ENCODE measurements around the gene DOCK4.

Gene DOCK4

GRCh38 chr7:112110651-112111050 lies 95.5 kb downstream of the DOCK4 start:
- no peak for DNase-seq (ENCODE audit: low read depth, low spot score)
- Histone ChIP-seq H3K36me3 (ENCODE audit: control insufficient read depth, insufficient read depth, low read length) (no peaks in the 10 kb centered on the region), H3K27ac (ENCODE audit: low read length) (no peak overlapping the region), H3K4me1 (ENCODE audit: control insufficient read depth, insufficient read depth, low read length) (no peaks in the 10 kb centered on the region), H3K27me3 (ENCODE audit: control insufficient read depth, insufficient read depth, low read length) (no peaks in the 10 kb centered on the region), H3K4me3 (ENCODE audit: low read length) (no peak overlapping the region), H3K9me3 (ENCODE audit: control insufficient read depth, insufficient read depth, low read length) (no peaks in the 10 kb centered on the region)
- no CpG with 5 or more reads among the region's 7 CpGs for WGBS (ENCODE audit: insufficient coverage, insufficient read length)

- Histone ChIP-seq H3K4me1 (ENCODE audit: control insufficient read depth, insufficient read depth, low read length) (no peaks in the 10 kb centered on the region), H3K27ac (ENCODE audit: low read length) (no peak overlapping the region), H3K36me3 (ENCODE audit: control insufficient read depth, insufficient read depth, low read length) (no peaks in the 10 kb centered on the region), H3K9me3 (ENCODE audit: control insufficient read depth, insufficient read depth, low read length) (no peaks in the 10 kb centered on the region), H3K4me3 (ENCODE audit: low read length) (no peak overlapping the region), H3K27me3 (ENCODE audit: control insufficient read depth, insufficient read depth, low read length) (no peaks in the 10 kb centered on the region)
- no peak for DNase-seq (ENCODE audit: low read depth, low spot score)
- no CpG with 5 or more reads among the region's 2 CpGs for WGBS (ENCODE audit: insufficient coverage, insufficient read length)
Observed at GRCh38 chr7:112110175-112110574, 96.0 kb downstream of the DOCK4 start.

- Histone ChIP-seq H3K27me3 (ENCODE audit: control insufficient read depth, insufficient read depth, low read length) (no peaks in the 10 kb centered on the region), H3K9me3 (ENCODE audit: control insufficient read depth, insufficient read depth, low read length) (no peaks in the 10 kb centered on the region), H3K4me1 (ENCODE audit: control insufficient read depth, insufficient read depth, low read length) (no peaks in the 10 kb centered on the region), H3K27ac (ENCODE audit: low read length) (no peak overlapping the region), H3K4me3 (ENCODE audit: low read length) (no peak overlapping the region), H3K36me3 (ENCODE audit: control insufficient read depth, insufficient read depth, low read length) (no peaks in the 10 kb centered on the region)
- DNase-seq (ENCODE audit: low read depth, low spot score), result no peak
- WGBS (ENCODE audit: insufficient coverage, insufficient read length), result 100% methylated on average over 1 of the region's 2 CpGs
Observed at GRCh38 chr7:112108981-112109380, 97.2 kb downstream of the DOCK4 start.

GRCh38 chr7:112105584-112106530 lies 100.3 kb downstream of the DOCK4 start:
- DNase-seq (ENCODE audit: low read depth, low spot score), result no peak
- no peak overlapping the region for H3K4me3 ChIP-seq (ENCODE audit: low read length)
- no peak overlapping the region for H3K27ac ChIP-seq (ENCODE audit: low read length)
- H3K9me3 ChIP-seq (ENCODE audit: control insufficient read depth, insufficient read depth, low read length), result no peaks in the 10 kb centered on the region
- no peaks in the 10 kb centered on the region for H3K36me3 ChIP-seq (ENCODE audit: control insufficient read depth, insufficient read depth, low read length)
- H3K27me3 ChIP-seq (ENCODE audit: control insufficient read depth, insufficient read depth, low read length), result no peaks in the 10 kb centered on the region
- H3K4me1 ChIP-seq (ENCODE audit: control insufficient read depth, insufficient read depth, low read length), result no peaks in the 10 kb centered on the region
- WGBS (ENCODE audit: insufficient coverage, insufficient read length), result 100% methylated on average over 1 of the region's 8 CpGs

- no peaks in the 10 kb centered on the region for H3K4me1 ChIP-seq (ENCODE audit: control insufficient read depth, insufficient read depth, low read length)
- no peak overlapping the region for H3K4me3 ChIP-seq (ENCODE audit: low read length)
- no CpG with 5 or more reads among the region's 2 CpGs for WGBS (ENCODE audit: insufficient coverage, insufficient read length)
- no peak overlapping the region for H3K27ac ChIP-seq (ENCODE audit: low read length)
- H3K9me3 ChIP-seq (ENCODE audit: control insufficient read depth, insufficient read depth, low read length), result no peaks in the 10 kb centered on the region
- H3K36me3 ChIP-seq (ENCODE audit: control insufficient read depth, insufficient read depth, low read length), result no peaks in the 10 kb centered on the region
- DNase-seq (ENCODE audit: low read depth, low spot score), result no peak
- no peaks in the 10 kb centered on the region for H3K27me3 ChIP-seq (ENCODE audit: control insufficient read depth, insufficient read depth, low read length)
Observed at GRCh38 chr7:112104120-112104519, 102.1 kb downstream of the DOCK4 start.

- no peak for DNase-seq (ENCODE audit: low read depth, low spot score)
- Histone ChIP-seq H3K27me3 (ENCODE audit: control insufficient read depth, insufficient read depth, low read length) (no peaks in the 10 kb centered on the region), H3K4me1 (ENCODE audit: control insufficient read depth, insufficient read depth, low read length) (no peaks in the 10 kb centered on the region), H3K27ac (ENCODE audit: low read length) (no peak overlapping the region), H3K36me3 (ENCODE audit: control insufficient read depth, insufficient read depth, low read length) (no peaks in the 10 kb centered on the region), H3K9me3 (ENCODE audit: control insufficient read depth, insufficient read depth, low read length) (no peaks in the 10 kb centered on the region), H3K4me3 (ENCODE audit: low read length) (no peak overlapping the region)
- WGBS (ENCODE audit: insufficient coverage, insufficient read length), result no CpG with 5 or more reads among the region's 2 CpGs
Observed at GRCh38 chr7:112103246-112103645, 103.0 kb downstream of the DOCK4 start.

GRCh38 chr7:112101201-112101846 lies 104.9 kb downstream of the DOCK4 start:
- Histone ChIP-seq H3K9me3 (ENCODE audit: control insufficient read depth, insufficient read depth, low read length) (no peaks in the 10 kb centered on the region), H3K4me1 (ENCODE audit: control insufficient read depth, insufficient read depth, low read length) (no peaks in the 10 kb centered on the region), H3K36me3 (ENCODE audit: control insufficient read depth, insufficient read depth, low read length) (no peaks in the 10 kb centered on the region), H3K27ac (ENCODE audit: low read length) (no peak overlapping the region), H3K27me3 (ENCODE audit: control insufficient read depth, insufficient read depth, low read length) (no peaks in the 10 kb centered on the region), H3K4me3 (ENCODE audit: low read length) (no peak overlapping the region)
- no CpG with 5 or more reads among the region's 8 CpGs for WGBS (ENCODE audit: insufficient coverage, insufficient read length)
- no peak for DNase-seq (ENCODE audit: low read depth, low spot score)

- Histone ChIP-seq H3K4me3 (ENCODE audit: low read length) (no peak overlapping the region), H3K9me3 (ENCODE audit: control insufficient read depth, insufficient read depth, low read length) (no peaks in the 10 kb centered on the region), H3K4me1 (ENCODE audit: control insufficient read depth, insufficient read depth, low read length) (no peaks in the 10 kb centered on the region), H3K27ac (ENCODE audit: low read length) (no peak overlapping the region), H3K36me3 (ENCODE audit: control insufficient read depth, insufficient read depth, low read length) (no peaks in the 10 kb centered on the region), H3K27me3 (ENCODE audit: control insufficient read depth, insufficient read depth, low read length) (no peaks in the 10 kb centered on the region)
- no CpG with 5 or more reads among the region's 1 CpG for WGBS (ENCODE audit: insufficient coverage, insufficient read length)
- no peak for DNase-seq (ENCODE audit: low read depth, low spot score)
Observed at GRCh38 chr7:112097524-112097923, 108.7 kb downstream of the DOCK4 start.

DNA sequence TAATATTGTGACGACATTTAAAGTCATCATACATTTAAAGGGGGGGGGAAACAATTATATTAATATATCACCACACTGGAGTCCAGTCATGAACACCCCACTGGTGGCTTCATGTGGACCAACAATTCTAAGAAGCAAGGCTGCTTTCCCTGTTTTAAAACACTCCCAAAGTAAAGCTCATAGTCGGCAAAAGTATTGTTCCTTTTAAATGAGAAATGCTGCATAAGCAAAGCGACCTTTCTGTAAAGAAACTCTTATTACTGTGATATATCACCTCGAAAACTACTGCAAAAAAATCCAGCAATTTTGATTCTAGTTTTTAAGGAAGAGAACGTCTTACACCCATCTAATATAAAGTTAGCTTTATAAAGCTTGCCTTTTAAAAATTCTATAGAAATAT lies 112.8 kb downstream of the DOCK4 start:
- H3K4me1 ChIP-seq (ENCODE audit: control insufficient read depth, insufficient read depth, low read length), result no peaks in the 10 kb centered on the region
- DNase-seq (ENCODE audit: low read depth, low spot score), result no peak
- 100% methylated on average over 1 of the region's 5 CpGs for WGBS (ENCODE audit: insufficient coverage, insufficient read length)

DNA sequence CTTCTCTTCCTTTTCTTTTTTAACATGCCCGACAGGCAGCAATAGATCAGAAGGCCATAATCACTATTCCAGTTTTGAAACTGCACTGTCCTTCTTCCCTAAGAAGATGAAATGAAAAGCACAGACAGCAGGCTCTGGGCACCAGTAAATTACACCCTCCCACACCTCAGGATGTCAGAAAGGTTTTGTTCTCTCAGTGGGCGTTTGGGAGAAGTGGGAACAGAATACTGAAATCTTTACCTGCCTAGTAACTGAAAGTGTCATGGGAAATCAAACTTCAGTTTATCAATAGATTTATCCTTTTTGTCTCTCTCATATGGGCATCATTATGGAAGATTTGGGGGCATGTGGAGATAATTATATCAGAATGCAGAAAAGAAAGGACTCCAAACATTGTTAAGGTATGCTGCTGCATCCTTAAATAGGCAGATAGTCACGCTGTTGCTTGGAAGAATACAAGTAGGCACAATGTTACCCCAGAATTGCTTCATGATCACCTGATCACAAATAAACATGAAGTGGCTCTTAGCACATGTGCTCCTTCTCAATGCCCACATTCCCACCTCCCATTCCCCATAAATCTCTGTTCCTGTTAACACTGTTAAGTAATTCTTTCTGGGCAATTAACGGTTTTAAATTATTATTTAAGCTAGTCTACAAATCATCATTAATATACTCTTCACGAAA lies 113.3 kb downstream of the DOCK4 start:
- 100% methylated on average over 2 of the region's 5 CpGs for WGBS (ENCODE audit: insufficient coverage, insufficient read length)
- H3K4me3 ChIP-seq (ENCODE audit: low read length), result no peak overlapping the region
- no peaks in the 10 kb centered on the region for H3K27me3 ChIP-seq (ENCODE audit: control insufficient read depth, insufficient read depth, low read length)
- no peak overlapping the region for H3K27ac ChIP-seq (ENCODE audit: low read length)
- no peaks in the 10 kb centered on the region for H3K9me3 ChIP-seq (ENCODE audit: control insufficient read depth, insufficient read depth, low read length)
- no peaks in the 10 kb centered on the region for H3K4me1 ChIP-seq (ENCODE audit: control insufficient read depth, insufficient read depth, low read length)
- no peaks in the 10 kb centered on the region for H3K36me3 ChIP-seq (ENCODE audit: control insufficient read depth, insufficient read depth, low read length)
- DNase-seq (ENCODE audit: low read depth, low spot score), result no peak

More for the DNA sequence above, 112.8 kb downstream of the DOCK4 start:
- Histone ChIP-seq H3K9me3 (ENCODE audit: control insufficient read depth, insufficient read depth, low read length) (no peaks in the 10 kb centered on the region), H3K36me3 (ENCODE audit: control insufficient read depth, insufficient read depth, low read length) (no peaks in the 10 kb centered on the region), H3K27ac (ENCODE audit: low read length) (no peak overlapping the region), H3K4me3 (ENCODE audit: low read length) (no peak overlapping the region), H3K27me3 (ENCODE audit: control insufficient read depth, insufficient read depth, low read length) (no peaks in the 10 kb centered on the region)

Measured in iPS DF 6.9 (cell line).